HTR-8/SVneo (cell line): ENCODE results near the gene RANBP2.
A peak's percentile ranks its signal among the peaks of the same experiment; 100 is the strongest.

ENCODE experiments used
- DNase-seq: peaks from one replicate; pipeline ENCODE4 v3.0.0; 2011; ENCODE audit warnings: low spot score, mixed read lengths; ENCODE audit not compliant: insufficient read length
- FAIRE-seq: peaks from 2 replicates; lab custom pipeline; 2011; peaks lifted over from hg19 to GRCh38; lab: Jason Lieb, UNC

Gene RANBP2

DNA sequence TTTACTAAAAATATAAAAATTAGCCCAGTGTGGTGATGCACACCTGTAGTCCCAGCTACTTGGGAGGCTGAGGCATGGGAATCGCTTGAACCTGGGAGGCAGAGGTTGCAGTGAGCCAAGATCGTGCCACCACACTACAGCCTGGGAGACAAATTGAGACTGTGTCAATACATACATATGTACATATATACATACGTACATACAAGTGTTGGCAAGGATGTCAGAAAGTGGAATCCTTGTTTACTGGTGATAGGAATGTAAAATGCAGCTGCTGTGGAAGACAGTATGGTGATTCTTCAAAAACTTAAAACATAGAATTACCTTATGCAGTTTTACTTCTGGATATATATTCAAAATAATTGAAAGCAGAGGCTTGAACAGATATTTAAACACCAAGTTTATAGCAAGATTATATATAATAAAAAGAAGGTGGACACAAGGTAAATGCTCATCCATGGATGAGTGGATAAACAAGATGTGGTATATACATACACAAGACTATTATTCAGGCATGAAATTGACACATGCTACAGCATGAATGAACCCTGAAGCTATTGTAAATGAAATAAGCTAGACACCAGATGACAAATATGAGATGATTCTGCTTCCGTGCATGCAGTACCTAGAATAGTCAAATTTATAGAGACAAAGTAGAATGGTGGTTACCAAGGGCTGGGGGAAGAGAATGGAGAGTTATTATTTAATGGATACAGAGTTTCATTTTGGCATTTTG is 110.5 kb downstream of the RANBP2 start:
- FAIRE-seq (no peak), DNase-seq (no peak)

DNA sequence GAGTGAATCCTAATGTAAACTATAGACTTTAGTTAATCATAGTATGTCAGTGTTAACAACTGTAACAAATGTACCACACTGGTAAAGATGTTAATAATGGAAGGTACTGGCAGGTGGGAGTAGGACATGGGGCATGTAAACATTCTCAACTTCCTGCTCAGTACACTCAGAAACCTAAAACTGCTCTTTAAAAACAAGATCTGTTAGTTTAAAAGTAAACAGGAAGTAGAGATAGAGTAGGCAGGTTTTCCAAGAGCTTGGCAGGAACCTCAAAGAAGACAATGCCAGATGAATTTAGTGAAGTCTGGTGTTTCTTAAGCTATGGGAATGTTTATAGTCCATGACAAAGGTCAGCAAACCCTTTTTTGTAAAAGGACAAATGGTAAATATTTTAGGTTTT is 113.9 kb downstream of the RANBP2 start:
- DNase-seq, result no peak
- FAIRE-seq, result peak; percentile 33

DNA sequence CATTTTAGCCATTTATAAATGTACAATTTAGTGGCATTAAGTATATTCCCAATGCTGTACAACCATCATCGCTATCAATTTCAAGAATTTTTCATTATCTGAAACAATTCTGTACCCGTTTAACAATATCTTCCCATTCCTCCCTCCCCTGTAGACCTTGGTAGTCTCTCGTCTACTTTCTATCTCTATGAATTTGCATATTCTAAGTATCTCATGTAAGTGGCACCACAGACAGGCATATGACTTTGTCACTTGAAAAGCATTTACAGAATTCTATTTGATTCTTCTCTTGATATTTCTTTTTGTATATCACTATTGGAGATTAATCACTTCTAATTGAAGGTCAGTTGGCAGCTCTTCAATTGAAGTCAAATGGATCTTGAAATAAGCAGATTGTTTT is 115.3 kb downstream of the RANBP2 start:
- no peak for DNase-seq
- FAIRE-seq, result no peak

DNA sequence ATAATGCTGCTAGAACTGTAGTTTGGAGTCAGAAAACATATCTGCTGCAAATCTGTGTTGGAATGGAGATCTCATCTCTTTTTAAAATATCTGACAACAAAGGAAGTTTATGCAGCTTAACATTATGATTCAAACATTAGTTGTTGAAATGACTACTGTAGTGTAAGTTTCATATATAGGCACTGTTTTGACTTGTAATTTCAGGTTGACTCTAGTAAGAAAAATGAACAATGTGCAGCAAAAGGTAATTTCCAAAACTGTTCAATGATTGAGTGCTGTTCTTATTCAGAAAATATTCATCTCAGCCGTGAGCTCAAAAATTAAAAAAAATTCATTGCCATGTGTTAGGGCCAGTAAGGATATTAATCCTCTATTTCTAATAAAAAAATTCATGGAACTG is 115.8 kb downstream of the RANBP2 start:
- DNase-seq (no peak), FAIRE-seq (no peak)
